AG04449 (cell line): ENCODE results near the gene PRKAR1B.

ENCODE experiments used
- CTCF ChIA-PET: fragments of 350-600 bp; formaldehyde crosslinking; extraction: SDS; loops from one replicate; lab custom pipeline; 2021; ENCODE audit warnings: antibody characterized with exemption; lab: Yijun Ruan, JAX
- POLR2A ChIA-PET: fragments of 400-600, 350-600 bp; formaldehyde crosslinking; extraction: SDS; loops from one replicate; lab custom pipeline; 2020; ENCODE audit warnings: antibody characterized with exemption, inconsistent platforms; lab: Yijun Ruan, JAX
- DNase-seq: peaks from one replicate; pipeline ENCODE4 v3.0.0-alpha.2; 2010; ENCODE audit warnings: low read depth, low spot score
- H3K4me3 ChIP-seq: 2 replicates; pipeline ENCODE4 v1.5.1; 2011; ENCODE audit warnings: low read depth, mild to moderate bottlenecking, control low read depth, low read length
- TF ChIP-seq, protein P1 (sequence below): IDR thresholded peaks from one replicate; pipeline ENCODE4 v1.5.1; 2011; ENCODE audit warnings: mild to moderate bottlenecking, moderate library complexity, low read length, control low read depth, inconsistent platforms; ENCODE audit not compliant: insufficient read depth; ENCODE audit errors: missing control alignments

PRKAR1B gene

DNA sequence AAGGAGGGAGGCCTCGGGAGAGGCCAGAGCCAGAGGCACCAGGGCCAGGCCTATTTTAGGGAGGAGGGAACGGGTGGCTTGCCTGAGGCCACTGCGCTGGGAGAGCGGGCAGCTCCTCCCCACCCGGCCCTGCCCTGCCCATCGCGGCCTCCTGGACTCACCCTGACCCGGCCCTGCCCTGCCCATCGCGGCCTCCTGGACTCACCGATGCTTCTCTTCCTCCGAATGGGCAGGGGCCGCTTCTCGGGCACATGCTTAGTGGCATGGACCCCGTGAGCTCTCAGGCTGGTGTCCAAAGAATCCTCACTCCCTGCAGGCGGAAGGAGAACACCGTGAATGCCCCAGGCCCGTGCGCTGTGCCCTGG is 215.0 kb downstream of the PRKAR1B start:
- CTCF ChIA-PET = interaction anchor here (1.9 kb wide), 1 partner anchor 10 kb away, joined by 5 read pairs; no protein-coding TSS in a partner anchor
- TF ChIP-seq, protein P1, sequence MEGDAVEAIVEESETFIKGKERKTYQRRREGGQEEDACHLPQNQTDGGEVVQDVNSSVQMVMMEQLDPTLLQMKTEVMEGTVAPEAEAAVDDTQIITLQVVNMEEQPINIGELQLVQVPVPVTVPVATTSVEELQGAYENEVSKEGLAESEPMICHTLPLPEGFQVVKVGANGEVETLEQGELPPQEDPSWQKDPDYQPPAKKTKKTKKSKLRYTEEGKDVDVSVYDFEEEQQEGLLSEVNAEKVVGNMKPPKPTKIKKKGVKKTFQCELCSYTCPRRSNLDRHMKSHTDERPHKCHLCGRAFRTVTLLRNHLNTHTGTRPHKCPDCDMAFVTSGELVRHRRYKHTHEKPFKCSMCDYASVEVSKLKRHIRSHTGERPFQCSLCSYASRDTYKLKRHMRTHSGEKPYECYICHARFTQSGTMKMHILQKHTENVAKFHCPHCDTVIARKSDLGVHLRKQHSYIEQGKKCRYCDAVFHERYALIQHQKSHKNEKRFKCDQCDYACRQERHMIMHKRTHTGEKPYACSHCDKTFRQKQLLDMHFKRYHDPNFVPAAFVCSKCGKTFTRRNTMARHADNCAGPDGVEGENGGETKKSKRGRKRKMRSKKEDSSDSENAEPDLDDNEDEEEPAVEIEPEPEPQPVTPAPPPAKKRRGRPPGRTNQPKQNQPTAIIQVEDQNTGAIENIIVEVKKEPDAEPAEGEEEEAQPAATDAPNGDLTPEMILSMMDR = no peak

DNA sequence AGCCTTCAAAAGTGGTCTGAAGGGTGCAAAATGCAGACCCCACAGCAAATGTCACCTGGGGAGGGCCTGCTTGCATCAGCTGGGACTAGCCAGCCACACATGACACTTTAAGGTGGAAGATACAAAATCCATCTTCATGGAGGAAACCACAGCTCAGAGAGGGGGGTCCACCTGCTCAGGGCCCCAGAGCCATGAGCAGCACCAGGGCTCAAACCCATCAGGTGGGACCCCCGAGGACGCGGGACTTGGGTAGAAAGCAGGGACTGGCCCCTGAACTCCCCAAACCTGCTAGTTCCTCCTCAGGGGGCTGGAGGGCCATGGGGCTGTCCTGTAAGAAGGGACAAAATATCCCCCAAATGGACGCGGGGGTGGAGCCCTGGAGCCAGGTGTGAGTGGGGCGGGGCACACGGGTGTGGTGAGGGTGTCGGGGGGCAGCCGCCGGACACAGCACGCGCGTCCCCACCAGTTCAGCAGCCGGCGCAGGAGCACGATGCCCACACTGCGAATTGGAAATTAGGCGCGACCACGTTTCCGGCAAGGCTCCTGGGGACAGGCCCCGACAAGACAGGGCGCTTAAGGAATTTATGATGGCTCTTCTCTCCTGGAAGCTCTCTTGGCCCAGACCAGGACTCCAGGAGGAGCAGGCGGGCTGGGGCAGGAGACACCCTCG is 215.5 kb downstream of the PRKAR1B start:
- no peak for DNase-seq
- H3K4me3 ChIP-seq = no peak overlapping the region
- TF ChIP-seq, protein P1 = no peak
- ChIA-PET CTCF (interaction anchor here (1.9 kb wide), 1 partner anchor 10 kb away, joined by 5 read pairs; no protein-coding TSS in a partner anchor), POLR2A (no interaction called here)

More for the DNA sequence above, 215.0 kb downstream of the PRKAR1B start:
- DNase-seq = no peak
- no peak overlapping the region for H3K4me3 ChIP-seq
- POLR2A ChIA-PET = no interaction called here

DNA sequence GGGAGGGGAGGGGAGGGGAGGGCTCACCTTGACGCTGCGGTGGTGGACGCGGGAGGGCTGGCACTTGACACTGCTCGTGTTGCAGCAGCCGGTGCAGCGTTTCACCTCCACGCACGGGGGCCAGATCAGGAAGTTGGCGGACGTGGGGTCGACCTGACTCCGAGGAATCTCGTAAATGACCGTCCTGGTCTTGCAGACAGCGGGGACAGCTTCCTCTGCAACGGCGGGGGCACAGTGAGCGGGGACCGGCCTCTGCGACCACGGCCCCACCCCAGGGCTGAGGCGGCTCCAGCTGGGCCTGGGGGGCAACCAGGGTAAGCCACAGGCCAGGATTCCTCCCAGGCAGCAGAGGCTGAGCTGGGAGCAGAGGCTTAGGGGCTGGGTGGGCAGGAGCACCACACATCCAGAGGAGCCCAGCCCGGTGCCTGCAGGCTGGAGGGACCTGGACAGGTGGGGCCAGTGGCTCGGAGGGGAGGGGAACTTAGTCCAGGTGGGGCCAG is 216.2 kb downstream of the PRKAR1B start:
- TF ChIP-seq, protein P1 = no peak
- H3K4me3 ChIP-seq = no peak overlapping the region
- ChIA-PET POLR2A (no interaction called here), CTCF (interaction anchor here (1.9 kb wide), 1 partner anchor 9 kb away, joined by 5 read pairs; no protein-coding TSS in a partner anchor)
- DNase-seq = no peak

DNA sequence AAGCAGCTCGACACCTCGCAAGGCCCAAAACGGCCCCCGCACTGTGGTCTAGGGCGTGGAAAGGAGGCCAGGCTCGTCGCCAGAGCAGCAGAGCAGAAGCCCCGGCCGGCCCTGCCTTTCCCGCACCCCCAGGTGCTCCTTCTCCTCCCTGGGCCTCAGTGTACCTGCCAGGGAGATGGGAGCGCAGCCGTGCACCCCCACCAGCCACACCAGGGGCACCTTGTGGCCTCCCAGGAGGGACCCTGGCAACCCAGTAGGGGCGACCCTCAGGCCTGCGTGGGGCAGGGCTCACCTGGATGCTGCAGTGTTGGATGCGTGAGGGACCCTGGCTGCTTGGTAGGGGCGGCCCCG is 217.0 kb downstream of the PRKAR1B start:
- CTCF ChIA-PET = no interaction called here
- H3K4me3 ChIP-seq = no peak overlapping the region
- POLR2A ChIA-PET = no interaction called here
- DNase-seq = no peak
- TF ChIP-seq, protein P1 = no peak

DNA sequence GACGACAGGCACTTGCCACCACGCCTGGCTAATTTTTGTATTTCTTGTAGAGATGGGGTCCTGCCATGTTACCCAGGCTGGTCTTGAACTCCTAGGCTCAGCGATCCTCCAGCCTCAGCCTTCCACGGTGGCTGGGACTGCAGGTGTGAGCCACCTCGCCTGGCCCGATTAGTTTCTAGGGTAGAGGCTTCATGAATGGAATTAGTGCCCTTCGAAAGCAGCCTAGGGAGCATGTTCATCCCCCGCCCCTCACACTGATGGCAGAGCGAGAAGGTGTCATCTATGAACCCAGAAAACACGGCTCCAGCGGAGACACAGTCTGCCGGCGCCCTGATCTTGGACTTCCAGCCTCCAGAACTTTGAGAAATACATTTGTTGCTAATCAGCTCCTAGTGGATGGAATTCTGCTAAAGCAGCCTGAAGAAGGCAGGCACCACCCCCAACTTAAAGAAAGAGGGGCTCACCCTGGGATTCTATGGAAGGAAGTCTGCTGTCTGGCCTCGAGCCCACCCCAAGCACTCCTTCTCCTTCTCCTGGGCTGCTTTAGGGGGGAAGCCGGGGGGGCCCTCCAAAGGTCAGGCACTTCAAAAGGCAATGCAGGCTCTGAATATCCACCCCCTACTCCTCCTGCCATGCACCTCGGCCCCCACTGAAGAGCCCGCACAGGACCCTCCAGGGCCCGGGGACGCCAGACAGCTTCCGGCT is 217.5 kb downstream of the PRKAR1B start:
- ChIA-PET CTCF (no interaction called here), POLR2A (no interaction called here)
- no peak overlapping the region for H3K4me3 ChIP-seq
- TF ChIP-seq, protein P1 = no peak
- no peak for DNase-seq
